A673 (cell line): ENCODE data around the gene SLC39A6. TPM values are rescaled to one million over a fixed set of nuclear protein-coding genes. Genes with fewer than 3 reads are reported as not detected.

Experiments
- BruUV-seq: library from RNA; stranded (reverse); fragments of 400-500 nt; replicated peaks from 2 replicates; lab custom pipeline; 2021; lab: Mats Ljungman, UMichigan
- CTCF ChIA-PET: fragments of 300-600 bp; sonication (Branson Sonifier 250); formaldehyde crosslinking; loops from one replicate; lab custom pipeline; 2022; ENCODE audit warnings: antibody characterized with exemption; lab: Charles Lee
- POLR2A ChIA-PET: fragments of 300-600 bp; sonication (Branson Sonifier 250); formaldehyde crosslinking; loops from one replicate; lab custom pipeline; 2022; ENCODE audit warnings: antibody characterized with exemption; ENCODE audit not compliant: low non-redundant PET; lab: Charles Lee
- DNase-seq: peaks from one replicate; pipeline ENCODE4 v3.0.0-alpha.2; 2015; ENCODE audit warnings: low spot score
- H3K27ac ChIP-seq: fragments of 200-600 bp; sonication (generic); 2 replicates; pipeline ENCODE4 v1.5.1; 2016; ENCODE audit warnings: mixed run types, low read depth, mild to moderate bottlenecking, mixed read lengths, antibody characterized with exemption, low read length; ENCODE audit not compliant: poor library complexity, severe bottlenecking
- H3K27me3 ChIP-seq: fragments of 200-600 bp; sonication (generic); replicated peaks from 2 replicates; pipeline ENCODE4 v1.6.1; 2017; ENCODE audit warnings: mixed run types, low read depth, mild to moderate bottlenecking, mixed read lengths, antibody characterized with exemption, low read length; ENCODE audit not compliant: insufficient read depth, poor library complexity
- H3K36me3 ChIP-seq: fragments of 200-600 bp; sonication (generic); 2 replicates; pipeline ENCODE4 v1.6.1; 2016; ENCODE audit warnings: mixed run types, mild to moderate bottlenecking, mixed read lengths, antibody characterized with exemption, low read length; ENCODE audit not compliant: insufficient read depth, poor library complexity, severe bottlenecking
- H3K4me1 ChIP-seq: fragments of 200-600 bp; sonication (generic); 2 replicates; pipeline ENCODE4 v1.6.1; 2017; ENCODE audit warnings: mixed run types, mild to moderate bottlenecking, mixed read lengths, antibody characterized with exemption, low read length; ENCODE audit not compliant: insufficient read depth, poor library complexity, severe bottlenecking
- H3K4me3 ChIP-seq: fragments of 200-600 bp; sonication (generic); 2 replicates; pipeline ENCODE4 v1.5.1; 2016; ENCODE audit warnings: low read depth, mixed run types, mild to moderate bottlenecking, mixed read lengths, low read length; ENCODE audit not compliant: poor library complexity, severe bottlenecking
- H3K9me3 ChIP-seq: fragments of 200-600 bp; sonication (generic); 2 replicates; pipeline ENCODE4 v1.6.1; 2016; ENCODE audit warnings: mixed run types, low read depth, mild to moderate bottlenecking, mixed read lengths, antibody characterized with exemption, low read length; ENCODE audit not compliant: poor library complexity, severe bottlenecking
- CTCF ChIP-seq: fragments of 300-800, 200-600 bp; sonication (generic); conservative IDR thresholded peaks from 2 replicates; pipeline ENCODE4 v1.5.1; 2017; ENCODE audit warnings: low read depth, mild to moderate bottlenecking, antibody characterized with exemption, low read length, moderate library complexity, mixed read lengths
- EZH2 ChIP-seq: fragments of 200-600 bp; sonication (generic); IDR thresholded peaks from 2 replicates; pipeline ENCODE4 v1.6.1; 2017; ENCODE audit warnings: borderline replicate concordance, low read depth, mild to moderate bottlenecking, mixed read lengths, antibody characterized with exemption, low read length; ENCODE audit not compliant: poor library complexity, severe bottlenecking
- intact Hi-C: fragments of 100-400 bp; cut with micrococcal nuclease; formaldehyde crosslinking; loops from one replicate; pipeline ENCODE4 v1.10.0; 2022; ENCODE audit not compliant: unreplicated experiment
- total RNA-seq: library from RNA; stranded (reverse); gene quantifications from 2 replicates; pipeline ENCODE4 v1.2.3, GENCODE V29; 2021

The SLC39A6 gene
- total RNA-seq, 1 experiment from 2014 or later: 70.7 TPM

DNA sequence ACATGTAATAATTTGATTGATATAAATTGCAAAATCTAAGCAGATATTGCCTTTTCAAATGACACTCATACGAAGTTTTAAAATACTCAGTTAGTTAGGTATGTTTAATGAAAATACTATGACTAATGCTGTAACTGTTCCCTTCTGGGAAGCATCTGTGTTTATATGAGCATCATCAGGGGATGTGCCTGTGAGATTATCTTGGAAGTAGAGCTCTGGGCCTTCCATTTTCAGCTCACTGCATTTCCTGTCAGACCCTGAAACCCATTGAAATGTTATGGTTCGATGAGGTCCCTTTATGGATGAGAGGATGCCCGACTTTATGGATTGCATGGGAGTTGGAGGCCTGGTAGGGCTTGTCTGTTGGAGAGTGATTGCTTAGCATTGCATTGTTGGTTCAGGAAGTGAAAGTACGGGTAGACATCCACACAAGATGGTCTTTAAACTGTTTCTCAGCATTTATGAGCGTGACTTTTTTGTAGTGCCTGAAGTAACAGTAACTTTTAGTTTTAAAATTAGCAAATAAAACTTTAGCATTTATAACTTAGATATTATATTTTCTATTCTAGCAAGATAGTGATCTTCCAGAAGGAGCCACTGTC, 29.2 kb upstream of the SLC39A6 start:
- no peak for DNase-seq
- ChIA-PET POLR2A (no interaction called here), CTCF (no interaction called here)
- Histone ChIP-seq H3K4me3 (no peak overlapping the region), H3K36me3 (peaks cover 76% of the 10 kb centered on the region), H3K27ac (no peak overlapping the region), H3K4me1 (no peaks in the 10 kb centered on the region), H3K27me3 (no peaks in the 10 kb centered on the region), H3K9me3 (no peaks in the 10 kb centered on the region)
- no TSS peak for BruUV-seq
- no peak for TF ChIP-seq CTCF
- TF ChIP-seq EZH2: no peak
- intact Hi-C loops: no loop called here

DNA sequence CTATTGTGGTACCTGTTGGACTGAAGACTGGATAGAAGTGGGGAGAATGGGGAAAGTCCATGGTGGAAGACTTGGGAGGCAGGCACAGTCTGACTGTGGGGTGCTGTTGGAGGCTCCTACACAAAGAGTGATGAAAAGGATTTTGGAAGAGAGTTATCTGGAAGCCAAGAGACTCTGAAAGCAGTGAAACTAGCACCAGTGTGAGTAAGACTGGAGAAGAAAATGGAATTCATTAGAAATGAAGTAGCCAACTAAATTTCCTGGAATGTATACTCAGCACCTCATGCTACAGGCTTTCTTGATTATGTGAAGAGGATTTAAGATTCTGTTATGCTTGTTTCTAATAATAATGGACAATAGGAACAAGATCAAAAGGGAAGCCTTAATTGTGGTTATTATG, 28.3 kb upstream of the SLC39A6 start:
- CTCF ChIA-PET: no interaction called here
- Histone ChIP-seq H3K4me1 (no peaks in the 10 kb centered on the region), H3K36me3 (peaks cover 73% of the 10 kb centered on the region), H3K27me3 (no peaks in the 10 kb centered on the region), H3K9me3 (no peaks in the 10 kb centered on the region), H3K27ac (no peak overlapping the region), H3K4me3 (no peak overlapping the region)
- no peak for DNase-seq
- POLR2A ChIA-PET: no interaction called here
- TF ChIP-seq CTCF (no peak), EZH2 (no peak)
- BruUV-seq: no TSS peak
- intact Hi-C loops: no loop called here

GRCh38 chr18:36155851-36156757, 27.0 kb upstream of the SLC39A6 start:
- no peaks in the 10 kb centered on the region for H3K4me1 ChIP-seq
- no peak overlapping the region for H3K4me3 ChIP-seq
- intact Hi-C loops: no loop called here
- no peak for TF ChIP-seq CTCF
- no peak for TF ChIP-seq EZH2
- H3K27ac ChIP-seq: no peak overlapping the region
- H3K27me3 ChIP-seq: no peaks in the 10 kb centered on the region
- no peak for DNase-seq
- ChIA-PET CTCF (no interaction called here), POLR2A (no interaction called here)
- H3K9me3 ChIP-seq: no peaks in the 10 kb centered on the region
- peaks cover 65% of the 10 kb centered on the region for H3K36me3 ChIP-seq
- no TSS peak for BruUV-seq
